Dedifferentiated amniotic fluid mesenchymal stem cell (primary cell): Measurements from ENCODE around the gene CFAP92.

Experiments used
- DNase-seq: peaks from one replicate; pipeline ENCODE4 v3.0.0-alpha.2; 2016; ENCODE audit errors: extremely low spot score

CFAP92 gene, protein sequence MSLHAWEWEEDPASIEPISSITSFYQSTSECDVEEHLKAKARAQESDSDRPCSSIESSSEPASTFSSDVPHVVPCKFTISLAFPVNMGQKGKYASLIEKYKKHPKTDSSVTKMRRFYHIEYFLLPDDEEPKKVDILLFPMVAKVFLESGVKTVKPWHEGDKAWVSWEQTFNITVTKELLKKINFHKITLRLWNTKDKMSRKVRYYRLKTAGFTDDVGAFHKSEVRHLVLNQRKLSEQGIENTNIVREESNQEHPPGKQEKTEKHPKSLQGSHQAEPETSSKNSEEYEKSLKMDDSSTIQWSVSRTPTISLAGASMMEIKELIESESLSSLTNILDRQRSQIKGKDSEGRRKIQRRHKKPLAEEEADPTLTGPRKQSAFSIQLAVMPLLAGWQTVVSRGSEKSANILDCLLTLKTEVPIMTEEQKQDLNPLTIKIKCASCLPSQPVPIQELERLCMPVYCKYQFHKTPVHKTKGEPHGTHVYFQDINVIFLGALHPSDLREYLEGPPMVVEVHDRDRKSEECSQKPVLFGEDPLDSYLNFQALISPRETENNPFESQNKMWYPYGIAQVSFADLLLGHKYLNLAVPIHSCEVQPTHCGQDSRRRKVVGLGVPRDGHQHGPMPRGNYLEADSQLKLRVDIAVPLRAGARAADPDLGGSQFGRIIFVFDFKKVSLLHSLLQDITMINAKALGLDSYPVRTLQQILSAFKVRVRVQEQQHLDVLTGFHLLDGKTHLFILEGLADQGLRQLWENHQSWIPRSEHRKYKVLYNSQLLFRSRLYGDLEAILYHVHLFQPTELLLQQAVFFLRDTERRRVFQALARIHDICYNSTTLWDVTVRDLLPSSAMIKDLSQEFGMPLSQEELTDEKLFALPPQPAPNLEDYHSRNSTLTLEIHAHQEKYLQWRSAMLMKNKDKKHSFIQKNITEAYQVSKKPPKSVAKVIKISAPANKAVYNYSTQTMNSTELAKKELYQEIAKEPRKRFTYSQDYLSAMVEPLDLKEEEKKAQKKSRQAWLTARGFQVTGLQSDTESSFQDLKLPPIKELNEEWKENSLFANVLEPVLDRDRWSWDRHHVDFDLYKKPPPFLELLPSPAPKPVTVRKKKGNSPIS

DNA sequence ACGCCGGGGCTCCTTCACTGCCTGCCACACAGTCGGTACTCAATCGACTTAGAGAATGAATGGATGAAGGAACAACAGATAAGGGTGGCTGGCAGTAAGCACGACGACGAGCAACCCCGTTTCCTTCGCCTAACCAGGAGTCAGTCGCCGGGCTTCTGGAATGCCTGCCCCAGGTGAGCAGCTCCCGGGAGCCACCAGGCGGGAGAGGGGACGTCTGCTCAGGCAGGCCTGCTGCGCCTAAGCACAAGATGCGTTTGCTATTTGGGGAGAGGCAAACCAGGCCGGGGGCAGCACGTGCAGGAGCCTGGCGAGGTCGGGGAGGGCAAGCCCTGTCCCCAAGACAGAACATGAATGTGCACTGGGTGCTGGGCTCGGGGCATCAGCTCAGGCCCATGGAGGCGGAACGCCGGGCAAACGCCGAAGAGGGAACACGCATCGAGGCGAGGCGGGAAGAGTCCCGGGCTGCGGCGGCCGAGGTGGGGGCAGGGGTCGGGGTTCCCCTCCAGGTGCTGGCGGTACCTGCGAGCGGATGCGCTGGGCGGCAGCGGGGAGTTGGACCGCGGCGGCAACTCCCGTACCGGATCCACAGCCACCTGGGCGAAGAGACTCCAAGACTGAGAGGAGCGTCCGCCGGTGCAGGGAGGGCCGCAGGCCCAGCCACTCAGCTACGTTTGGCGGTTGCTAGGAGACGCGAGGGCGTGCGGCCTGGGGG, at the start of gene CFAP92:
TSS of gene CFAP92 (minus strand) at position 616 of the 712 bp plus-strand sequence. CDS start 772 bp downstream, outside the sequence.
- DNase-seq: no peak

DNA sequence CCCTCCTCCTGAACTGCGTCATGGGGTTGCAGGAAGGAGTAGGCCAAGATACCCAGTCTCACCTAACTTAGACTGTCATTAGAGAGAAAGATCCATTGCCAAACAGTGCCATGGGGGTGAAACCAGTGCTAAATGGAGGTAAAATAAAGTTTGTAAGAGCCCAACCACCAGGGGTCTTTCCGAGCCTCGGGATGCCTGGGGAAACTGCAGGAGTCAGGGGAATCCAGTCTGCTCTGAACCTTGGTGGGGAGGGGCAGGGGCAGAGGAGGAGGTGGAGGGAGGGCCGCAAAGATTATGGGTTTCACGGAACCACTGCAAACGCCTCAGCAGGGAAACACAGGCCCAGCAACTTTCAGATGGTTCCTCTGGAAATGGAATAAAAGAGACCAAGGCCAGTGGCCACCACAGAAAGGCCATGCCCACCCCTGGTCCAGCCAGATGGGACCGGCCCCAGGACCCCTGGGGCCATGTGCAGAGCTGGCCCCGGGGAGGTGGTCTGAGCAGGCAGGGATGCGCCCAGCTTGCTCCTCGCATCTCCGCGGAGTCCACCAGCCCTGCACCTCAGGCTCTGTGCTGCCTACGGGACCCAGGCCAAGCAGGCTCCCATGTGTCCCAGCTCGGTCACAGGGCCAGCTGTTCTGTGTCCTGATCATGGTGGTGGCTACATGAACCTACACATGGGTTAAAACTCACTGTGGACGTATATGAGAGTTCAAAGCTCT, 46.9 kb upstream of the CFAP92 start:
- DNase-seq: no peak

DNA sequence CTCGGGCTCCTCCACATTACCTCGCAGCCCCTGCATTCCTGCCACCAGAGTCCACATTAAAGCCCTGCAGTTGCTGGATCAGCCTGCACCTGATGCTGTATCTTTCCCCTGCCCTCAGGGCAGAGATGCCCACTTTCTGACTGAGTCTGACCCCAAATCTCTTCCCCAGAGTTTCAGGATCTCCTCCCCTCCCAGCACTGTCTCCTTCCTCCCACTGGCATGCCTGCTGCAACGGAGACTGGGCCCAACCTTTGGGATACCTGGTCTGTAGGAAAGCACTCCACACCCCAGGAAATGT, 46.1 kb upstream of the CFAP92 start:
- no peak for DNase-seq

- no peak for DNase-seq
Observed at GRCh38 chr3:129039271-129040038, 45.6 kb upstream of the CFAP92 start.

GRCh38 chr3:129038121-129038855, 44.4 kb upstream of the CFAP92 start:
- no peak for DNase-seq

DNA sequence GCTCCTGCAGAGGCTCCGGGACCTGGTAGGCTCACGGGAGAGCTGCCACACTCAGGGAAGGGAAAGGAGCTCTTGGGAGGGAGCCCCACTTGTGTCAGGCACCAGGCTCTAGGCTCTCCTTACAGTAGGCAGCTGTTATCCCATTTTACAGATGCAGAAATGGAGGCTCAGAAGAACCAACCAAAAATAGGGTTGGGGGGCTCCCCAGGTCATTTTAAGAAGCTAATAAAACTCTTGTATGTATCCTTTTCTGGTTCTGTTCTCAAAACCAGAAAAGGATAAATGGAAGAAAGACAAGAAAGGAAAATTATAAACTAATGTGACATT, 43.2 kb upstream of the CFAP92 start:
- DNase-seq: no peak

GRCh38 chr3:129036222-129037092, 42.6 kb upstream of the CFAP92 start:
- no peak for DNase-seq

DNA sequence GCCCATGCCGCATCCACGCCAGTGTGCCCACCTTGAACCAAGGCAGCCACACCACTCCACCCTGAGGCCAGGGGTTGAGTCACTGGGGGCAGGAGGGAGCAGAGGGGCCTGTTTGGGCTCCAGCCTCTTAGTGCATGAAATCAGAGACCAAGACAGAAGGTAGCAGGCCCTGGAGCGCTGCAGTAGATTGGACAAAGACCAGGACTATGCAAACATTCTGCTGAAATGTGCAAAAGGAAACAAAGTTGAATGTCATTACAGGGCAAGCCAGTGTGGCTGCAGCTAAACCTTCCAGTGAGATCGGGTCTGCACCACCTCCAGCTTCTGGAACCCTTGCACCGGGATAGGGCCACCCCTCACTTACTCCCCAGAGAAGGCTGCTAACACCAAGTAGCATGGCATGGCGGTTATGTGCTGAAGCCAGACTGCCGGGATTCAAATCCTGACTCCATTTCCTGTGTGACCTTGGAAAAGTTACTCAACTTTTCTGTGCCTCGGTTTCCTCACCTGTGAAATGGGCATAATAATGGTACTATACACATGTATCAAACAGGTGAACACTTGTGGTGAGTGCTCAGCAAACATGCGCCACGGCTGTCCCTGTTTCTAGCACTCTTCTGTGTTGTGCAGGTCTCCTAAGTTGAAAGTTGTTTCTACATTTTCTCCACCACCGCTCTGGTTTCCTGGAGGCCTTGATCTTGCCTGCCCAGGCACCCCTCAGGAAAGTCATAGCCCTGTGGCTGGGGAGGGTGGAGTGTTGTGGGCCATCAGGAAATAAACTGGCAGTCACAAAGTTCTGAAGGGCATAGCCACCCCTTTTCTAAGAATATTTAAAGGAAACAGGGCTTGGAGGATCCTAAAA, 41.7 kb upstream of the CFAP92 start:
- DNase-seq: no peak

GRCh38 chr3:129034642-129035041, 40.8 kb upstream of the CFAP92 start:
- no peak for DNase-seq

- DNase-seq: no peak
Observed at GRCh38 chr3:129033633-129034321, 39.9 kb upstream of the CFAP92 start.

GRCh38 chr3:129033151-129033550, 39.3 kb upstream of the CFAP92 start:
- DNase-seq: no peak

DNA sequence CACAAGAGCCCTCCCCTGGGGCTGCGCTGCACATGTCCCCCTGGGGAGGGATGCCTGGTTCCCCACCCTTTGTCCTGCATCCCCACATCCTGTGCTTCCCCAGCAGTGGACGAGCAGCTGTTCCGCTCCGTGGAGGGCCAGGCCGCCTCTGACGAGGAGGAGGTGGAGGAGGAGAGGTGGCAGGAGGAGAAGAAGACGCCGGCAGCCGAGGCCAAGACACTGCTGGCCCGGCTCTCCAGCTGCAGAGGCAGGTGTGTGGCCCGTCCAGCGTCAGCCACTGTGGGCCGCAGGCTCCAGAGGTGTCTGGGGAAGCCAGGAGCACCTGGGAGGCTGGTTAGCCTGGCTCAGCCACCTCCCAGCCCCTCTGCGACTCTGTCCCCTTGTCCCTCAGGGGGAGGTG, 38.8 kb upstream of the CFAP92 start:
- no peak for DNase-seq

GRCh38 chr3:129031476-129032215, 37.8 kb upstream of the CFAP92 start:
- DNase-seq: no peak

DNA sequence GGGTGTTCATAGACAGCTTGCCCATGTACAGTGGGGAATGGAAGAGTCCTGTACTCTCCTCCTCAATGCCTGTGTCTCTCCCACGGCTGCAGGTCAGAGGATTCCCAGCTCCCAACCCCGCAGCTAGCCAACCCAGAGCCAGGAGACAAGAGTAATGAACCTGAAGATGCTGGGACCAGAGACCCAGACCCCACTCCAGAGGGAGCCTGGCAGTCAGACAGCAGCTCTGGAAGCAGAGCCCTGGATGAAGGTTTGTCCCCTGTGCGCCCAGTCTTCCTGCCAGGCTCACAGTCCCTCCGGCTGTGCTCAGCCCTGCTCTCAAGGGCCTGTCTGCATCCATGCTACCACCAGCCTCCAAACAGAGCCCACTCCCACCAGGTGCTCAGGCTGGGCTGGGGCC, 36.7 kb upstream of the CFAP92 start:
- no peak for DNase-seq

DNA sequence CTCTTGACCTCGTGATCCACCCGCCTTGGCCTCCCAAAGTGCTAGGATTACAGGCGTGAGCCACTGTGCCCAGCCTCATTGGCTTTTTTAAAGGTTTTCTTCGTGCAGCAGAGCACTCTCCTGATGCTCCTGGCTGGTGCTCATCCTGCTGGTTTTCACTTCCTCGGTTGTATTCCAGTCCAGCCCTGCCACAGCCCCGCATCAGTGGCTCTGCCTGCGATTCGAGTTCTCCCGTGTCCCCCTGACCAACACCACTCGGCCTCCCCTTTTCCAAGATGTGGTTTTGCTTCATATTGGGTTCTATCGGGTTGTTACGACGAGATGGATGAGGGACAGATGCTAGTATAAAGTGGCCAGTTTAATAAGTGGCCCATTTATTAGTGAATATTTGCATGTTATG, 35.0 kb upstream of the CFAP92 start:
- no peak for DNase-seq

DNA sequence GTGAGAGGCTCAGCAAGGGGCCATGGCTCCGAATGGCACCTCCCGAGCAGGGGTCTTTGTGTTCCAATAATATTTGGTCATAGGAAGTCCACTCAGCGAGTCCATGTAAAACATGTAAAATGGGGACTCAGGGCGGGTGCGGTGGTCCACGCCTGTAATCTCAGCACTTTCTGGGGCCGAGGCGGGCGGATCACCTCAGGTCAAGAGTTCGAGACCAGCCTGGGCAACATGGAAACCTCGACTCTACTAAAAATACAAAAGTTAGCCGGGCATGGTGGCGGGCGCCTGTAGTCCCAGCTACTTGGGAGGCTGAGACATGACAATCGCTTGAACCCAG, 33.6 kb upstream of the CFAP92 start:
- no peak for DNase-seq
